CD1c-positive myeloid dendritic cell (primary cell): ENCODE measurements around the gene PACSIN2.
A peak's percentile ranks its signal among the peaks of the same experiment; 100 is the strongest.
"Not testable (repeated sequence)": the region's sequence is repeated elsewhere in the genome, so short reads cannot be mapped to it uniquely, and the experiment has no call there.

Experiments
- DNase-seq: peaks from one replicate; pipeline ENCODE4 v3.0.0-alpha.2; 2016; ENCODE audit errors: extremely low spot score

PACSIN2 gene

DNA sequence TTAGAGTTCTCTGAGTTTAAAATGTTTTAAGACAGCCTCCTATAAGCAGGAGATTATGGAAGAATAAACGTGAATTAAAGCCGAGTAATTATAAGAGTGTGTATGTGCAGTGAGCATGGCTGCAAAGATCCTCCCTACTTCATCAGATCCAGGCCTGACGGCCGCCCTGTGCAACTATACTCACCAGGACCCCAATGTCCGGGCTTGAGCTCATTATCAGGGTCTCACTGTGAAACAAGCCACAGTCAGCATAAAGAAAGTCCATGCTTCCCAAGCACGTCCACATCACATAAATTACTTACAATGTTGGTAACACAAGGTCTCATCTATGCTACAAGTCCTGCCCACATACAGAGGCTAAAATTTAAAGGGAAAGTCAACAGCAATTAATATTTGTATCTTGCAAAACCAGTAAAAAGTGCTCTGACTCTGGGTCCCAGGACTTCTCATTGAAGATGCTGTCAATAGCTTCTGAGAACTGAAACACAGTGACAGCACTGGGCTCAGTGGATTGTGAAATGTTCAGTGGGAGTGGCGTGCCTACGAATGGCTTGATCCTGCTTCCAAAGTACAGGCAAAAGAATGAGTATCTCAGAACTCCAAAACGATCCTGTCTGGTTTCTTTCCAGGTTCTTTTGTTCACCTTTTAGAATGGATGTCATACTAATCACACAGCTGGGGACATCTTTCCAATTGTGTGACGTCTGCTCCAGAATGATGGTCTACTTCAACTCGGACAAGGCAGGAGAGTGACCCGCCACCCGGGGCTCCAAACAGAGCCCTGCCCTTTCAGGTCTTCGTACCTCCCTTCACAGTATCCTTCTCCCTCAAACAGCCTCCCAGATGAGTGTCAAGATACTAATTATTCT is 85.7 kb downstream of the PACSIN2 start:
- peak; percentile 94 for DNase-seq

DNA sequence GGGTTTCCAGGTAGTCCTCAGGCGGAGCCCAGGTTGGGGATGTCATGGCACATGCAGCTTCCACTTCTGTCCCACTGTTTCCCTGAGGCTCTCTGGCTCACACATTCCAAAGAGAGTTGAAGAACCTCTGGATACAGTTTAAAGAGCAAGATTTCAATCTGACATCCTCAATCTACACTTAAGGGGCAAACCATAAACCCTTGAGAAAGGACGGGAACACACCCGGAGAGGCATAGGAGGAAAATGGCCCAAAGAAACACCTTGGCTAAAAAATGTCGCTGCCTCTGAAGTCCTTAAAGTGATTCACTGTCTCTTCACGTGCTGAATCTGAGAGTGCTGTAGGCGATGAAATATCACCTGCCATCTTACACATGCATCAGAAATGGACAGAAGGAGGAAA is 87.0 kb downstream of the PACSIN2 start:
- DNase-seq: no peak

DNA sequence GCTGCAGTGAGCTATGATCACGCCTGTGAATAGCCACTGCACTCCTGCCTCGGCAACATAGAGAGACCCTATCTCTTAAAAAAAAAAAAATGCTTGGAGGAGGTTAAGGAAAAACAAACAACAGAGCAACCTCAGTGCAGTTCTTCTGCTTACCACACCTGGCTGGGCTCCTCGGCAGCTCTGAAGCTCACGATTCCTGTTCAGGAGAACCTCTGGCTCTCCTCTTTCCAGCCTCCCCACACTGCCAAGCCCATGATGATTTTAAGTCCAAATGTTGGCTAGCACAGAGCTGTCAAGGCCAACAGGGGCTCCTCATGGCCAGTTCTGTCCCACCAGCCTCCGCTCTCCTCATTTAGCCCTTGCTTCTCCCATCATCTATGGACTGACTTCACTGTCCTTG is 88.2 kb downstream of the PACSIN2 start:
- no peak for DNase-seq

DNA sequence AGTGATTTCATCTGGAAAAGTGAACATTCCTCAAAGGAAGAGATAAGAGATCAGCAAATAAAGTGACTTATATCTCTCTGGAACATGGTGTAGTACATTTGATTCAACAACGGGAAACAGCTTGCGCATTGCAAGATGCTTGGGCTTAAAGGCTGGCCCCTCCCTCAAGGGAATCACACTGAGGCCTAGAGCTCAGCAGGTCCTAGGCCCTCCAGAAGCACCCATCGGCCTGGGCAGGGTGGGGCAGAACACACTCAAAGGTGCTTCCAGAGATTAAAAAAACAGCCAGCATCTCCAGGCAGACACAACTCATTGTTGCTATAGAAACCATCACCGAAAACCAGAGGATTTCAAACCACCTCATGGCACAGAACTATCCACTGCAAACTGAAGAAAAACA is 88.8 kb downstream of the PACSIN2 start:
- no peak for DNase-seq

DNA sequence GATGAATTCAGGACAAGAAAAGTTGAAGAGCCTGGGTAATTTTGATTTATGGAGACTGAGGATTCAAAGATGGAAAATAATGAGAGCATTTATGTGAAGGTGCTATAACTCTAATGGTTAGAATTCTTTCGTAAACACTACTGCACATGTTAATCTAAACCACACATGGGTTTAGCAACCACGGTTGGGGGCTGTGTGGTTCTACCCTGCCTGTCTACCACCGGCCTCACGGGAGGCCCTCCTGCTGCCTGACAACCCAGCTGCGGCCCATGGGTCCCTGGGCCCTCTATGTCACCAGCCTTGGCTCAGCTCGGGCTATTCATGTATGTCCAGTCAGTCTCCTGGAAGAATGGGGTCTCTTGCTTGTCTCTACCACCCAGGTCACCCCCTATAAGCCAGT is 89.4 kb downstream of the PACSIN2 start:
- no peak for DNase-seq

DNA sequence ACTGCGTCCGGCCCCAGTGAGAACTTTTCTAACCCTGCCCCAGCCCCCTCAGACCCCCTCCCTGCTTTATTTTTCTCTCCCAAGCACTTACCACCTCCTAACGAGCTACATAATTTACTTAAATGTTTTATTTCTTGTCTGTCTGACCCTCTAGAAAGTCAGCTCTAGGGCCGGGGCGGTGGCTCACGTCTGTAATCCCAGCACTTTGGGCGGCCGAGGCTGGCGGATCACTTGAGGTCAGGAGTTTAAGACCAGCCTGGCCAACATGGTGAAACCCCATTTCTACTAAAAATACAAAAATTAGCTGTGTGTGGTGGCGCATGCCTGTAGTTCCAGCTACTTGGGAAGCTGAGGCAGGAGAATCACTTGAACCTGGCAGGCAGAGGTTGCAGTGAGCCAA is 89.9 kb downstream of the PACSIN2 start:
- DNase-seq: not testable (repeated sequence)

DNA sequence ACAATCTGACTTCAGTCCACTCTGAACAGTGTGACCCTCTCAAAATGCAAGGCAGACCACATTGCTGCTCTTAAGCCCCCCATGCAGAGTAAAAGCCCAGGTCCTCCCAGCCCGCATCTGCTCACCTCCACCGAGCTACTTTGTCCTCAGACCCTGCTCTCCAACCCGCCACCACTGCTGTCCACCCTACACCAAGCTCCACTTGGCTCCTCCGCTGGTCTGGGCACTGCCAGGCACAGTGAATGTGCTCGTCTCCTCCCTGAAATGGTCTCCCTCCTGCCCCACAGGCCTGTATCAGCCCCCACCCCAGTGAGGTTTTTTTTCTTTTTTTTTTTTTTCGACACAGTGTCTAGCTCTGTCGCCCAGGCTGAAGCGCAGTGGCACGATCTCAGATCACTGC is 90.5 kb downstream of the PACSIN2 start:
- no peak for DNase-seq

DNA sequence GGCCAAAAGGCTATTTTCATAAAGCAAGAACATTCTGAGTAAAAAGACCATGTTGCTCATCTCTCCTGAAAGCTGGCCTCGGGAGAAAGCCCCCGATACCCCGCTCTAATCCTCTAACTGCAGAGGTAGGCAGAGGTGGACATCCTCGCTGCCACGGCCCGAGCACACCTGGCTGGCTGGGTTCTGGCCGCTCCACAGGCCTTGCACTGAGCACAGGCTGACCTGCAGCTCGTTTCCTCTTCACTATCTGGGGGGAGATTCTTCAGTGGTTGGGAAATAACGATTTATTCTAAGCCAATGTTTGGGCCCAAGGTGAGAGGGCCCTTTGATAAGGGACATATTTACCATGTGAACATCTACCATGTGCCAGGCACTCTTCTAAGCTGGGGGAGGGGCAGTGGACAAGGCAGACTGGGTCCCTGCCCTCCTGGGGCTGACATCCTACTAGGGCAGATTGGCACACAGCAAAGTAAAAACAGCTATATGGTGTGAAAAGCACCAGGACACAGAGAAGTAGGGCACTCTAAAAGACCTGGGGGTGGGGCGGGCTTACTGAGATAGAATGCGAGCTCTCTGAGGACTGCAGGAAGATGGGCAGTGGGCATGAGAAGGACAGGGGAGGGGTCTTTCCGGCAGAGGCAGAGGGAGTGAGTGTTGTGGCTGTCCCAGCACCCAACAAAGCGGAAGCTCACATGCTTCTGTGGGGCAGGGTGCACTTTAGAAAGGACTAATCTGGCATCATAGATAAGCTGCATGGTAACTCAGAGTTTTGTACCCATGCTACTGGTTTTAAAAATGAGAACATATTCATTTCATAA is 92.4 kb downstream of the PACSIN2 start:
- DNase-seq: peak; percentile 82

DNA sequence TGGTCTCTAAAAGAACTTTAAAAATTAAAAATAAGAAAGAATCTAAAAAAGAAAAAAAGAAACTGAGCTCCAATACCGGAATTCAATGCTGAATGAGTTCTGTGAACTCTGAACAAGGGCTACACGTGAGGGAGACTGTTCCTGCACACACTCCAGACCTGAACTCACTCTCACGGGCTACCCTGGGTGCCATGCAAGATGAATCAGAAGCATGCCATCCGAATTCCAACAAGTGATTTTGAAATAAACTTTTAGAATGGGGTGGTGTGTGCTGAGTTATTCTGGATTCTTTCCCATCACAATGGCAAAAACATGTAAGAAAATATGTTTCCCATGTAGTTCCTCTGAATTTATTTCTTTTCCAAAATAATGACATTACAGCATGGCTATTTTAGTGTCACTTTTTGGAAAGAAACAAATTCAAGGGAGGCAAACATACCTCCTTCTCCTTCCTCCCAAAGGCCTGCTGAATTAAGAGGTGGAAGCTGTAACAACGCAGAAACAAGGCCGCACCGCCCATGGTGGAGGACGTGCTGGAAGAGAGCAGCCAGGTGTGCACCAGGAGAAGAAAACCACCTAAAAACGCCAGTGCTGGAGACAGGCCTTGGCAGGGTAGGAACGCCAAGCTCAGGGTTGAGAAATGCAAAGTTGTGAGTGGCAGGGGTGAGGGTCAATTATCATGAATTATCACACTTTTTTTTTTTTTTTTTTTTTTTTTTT is 94.7 kb downstream of the PACSIN2 start:
- DNase-seq: no peak

DNA sequence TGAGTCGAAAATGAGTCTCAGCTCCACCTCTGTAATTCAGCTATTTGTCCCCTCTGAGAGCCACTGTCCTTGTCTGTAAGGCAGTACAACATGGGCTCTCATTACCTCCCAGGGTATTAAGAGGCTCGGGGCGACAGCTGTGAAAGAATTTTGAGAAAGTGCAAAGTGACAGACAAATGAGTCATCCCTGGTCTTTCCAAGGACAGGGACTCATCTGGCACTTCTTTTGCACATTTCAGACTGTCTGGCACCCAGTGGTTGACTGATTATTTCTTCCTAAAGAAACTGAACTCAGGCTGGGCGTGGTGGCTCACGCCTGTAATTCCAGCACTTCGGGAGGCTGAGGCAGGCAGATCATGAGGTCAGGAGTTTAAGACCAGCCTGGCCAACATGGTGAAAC is 95.8 kb downstream of the PACSIN2 start:
- DNase-seq: peak; percentile 47

DNA sequence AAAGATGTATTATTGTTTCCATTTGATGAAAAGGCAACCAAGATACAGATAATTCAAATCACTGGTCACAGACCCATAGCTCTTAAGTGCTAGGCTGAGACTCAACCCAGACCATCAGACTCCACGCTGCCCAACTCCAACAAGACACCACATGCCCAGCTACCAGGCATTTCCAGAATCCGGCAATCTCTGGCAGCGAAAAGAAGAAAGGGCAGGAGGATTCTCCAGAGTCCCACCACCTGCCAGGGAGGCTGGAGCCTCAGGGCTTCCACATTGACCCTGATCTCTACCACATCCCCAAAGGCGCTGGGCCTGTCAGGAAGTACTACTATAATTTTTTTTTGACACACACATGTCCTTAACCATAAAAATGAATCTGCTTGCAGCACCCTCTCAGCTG is 96.4 kb downstream of the PACSIN2 start:
- DNase-seq: no peak

DNA sequence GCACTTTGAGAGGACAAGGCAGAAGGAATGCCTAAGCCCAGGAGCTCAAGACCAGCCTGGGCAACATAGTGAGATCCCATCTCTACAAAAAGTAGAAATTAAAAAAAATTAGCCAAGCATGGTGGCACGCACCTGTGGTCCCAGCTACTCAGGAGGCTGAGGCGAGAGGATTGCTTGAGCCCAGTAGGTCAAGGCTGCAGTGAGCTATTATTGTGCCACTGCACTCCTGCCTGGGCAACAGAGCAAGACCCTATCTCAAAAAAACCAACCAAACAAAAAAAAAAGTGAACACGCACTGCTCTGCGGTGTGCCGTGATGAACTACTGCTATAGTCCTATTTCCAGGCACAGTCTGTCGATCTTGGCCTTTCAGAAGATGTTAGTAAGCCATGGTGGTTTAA is 97.6 kb downstream of the PACSIN2 start:
- DNase-seq: not testable (repeated sequence)

DNA sequence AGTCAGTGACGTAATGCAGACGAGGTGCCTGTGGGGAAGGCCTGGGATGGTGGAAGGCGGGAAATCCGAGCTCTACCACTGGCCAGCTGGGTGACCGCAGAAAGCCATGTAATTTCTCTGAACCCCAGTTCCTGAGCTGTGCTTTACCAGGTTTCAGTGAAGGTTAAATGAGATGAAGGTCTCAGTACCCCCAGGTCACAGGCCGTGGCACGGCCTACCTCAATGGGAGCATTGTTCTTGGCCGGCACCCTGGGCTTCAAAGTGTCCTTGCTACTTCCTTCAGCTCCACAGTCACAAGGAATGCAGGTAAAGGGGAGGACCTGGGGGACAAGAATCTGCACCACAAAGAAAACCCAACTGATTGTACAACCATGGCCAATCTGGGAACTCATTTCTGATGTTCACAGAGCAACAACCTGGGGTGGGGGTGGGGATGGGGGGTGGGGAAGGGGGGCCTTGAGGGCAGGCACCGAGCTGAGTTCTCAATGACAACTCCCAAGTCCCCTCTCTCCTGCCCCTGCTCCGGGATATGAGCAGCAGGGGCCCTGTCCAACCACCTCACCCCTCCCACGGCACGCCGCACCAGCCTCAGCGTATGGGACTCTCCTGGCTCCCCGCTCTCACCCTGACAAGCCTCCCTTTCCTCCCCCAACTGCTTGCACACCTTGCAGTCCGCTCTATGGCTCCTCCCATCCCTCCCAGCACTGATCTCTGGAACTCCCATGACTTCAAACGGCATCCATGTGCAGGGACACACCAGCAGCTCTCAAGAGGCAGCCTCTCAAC is 98.8 kb downstream of the PACSIN2 start:
- DNase-seq: no peak

DNA sequence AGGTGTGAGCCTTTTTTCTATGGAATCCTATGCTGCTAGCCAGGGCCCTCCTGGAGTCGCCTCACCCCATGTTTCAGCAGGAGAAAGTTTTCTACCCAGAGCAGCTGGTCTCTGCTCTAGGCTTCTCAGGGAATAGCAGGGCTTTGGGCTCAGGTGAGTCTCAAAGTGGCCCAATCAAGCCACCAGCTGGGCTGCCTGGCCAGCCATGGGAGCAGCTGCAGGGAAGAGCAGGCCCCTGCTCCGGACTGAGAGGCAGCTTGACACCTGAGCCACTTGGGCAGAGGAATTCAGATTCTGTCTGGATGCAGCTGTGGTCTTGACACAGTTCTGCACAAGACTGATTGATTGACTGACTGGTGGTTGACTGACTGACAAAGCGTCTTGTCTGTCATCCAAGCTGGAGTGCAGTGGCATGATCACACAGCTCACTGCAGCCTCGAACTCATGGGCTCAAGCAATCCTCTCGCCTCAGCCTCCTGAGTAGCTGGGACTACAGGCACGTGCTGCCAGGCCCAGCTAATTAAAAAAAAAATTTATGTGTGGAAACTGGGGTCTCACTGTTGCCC is 100.4 kb downstream of the PACSIN2 start:
- no peak for DNase-seq

DNA sequence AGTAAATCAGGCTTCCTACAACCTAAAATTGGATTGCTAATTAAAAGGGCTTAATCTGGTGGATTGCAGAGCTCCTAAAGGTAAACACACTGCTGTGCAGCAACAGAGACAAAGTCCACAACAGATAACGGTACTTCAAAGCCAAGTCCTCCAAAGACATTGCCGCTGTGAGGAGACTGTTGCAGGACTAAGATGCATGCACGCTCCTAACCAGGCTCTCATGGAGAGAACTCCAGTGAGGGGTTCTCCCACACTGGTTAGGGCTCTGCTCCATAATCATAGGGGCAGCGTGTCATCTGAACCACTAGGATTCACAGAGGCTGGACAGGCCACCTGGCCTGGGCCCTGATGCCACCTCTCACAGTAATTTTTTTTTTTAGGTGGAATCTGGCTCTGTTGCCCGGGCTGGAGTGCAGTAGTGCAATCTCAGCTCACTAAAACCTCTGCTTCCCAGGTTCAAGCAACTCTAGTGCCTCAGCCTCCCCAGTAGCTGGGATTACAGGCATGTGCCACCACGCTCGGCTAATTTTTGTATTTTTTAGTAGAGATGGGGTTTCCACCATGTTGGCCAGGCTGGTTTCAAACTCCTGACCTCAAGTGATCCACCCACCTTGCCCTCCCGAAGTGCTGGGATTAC is 101.0 kb downstream of the PACSIN2 start:
- no peak for DNase-seq

DNA sequence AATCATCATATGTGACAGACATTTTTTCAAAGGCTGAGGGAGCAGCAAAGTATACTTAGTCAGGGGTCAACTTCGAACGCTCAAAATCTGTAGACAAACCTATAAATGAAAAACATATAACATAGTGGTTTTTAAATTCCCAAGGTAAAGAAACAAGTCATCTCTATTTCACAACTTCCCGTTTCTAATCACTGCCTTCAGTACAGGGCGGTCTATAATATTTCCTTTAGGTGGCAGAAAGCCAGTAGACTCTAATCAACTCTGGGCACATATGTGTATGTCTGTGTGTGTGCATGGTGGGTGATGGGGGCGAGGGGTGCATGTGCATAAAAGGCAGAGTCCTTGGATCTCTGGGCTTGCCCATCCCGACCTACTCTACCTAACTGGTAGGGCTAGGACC is 102.9 kb downstream of the PACSIN2 start:
- DNase-seq: peak; percentile 77

DNA sequence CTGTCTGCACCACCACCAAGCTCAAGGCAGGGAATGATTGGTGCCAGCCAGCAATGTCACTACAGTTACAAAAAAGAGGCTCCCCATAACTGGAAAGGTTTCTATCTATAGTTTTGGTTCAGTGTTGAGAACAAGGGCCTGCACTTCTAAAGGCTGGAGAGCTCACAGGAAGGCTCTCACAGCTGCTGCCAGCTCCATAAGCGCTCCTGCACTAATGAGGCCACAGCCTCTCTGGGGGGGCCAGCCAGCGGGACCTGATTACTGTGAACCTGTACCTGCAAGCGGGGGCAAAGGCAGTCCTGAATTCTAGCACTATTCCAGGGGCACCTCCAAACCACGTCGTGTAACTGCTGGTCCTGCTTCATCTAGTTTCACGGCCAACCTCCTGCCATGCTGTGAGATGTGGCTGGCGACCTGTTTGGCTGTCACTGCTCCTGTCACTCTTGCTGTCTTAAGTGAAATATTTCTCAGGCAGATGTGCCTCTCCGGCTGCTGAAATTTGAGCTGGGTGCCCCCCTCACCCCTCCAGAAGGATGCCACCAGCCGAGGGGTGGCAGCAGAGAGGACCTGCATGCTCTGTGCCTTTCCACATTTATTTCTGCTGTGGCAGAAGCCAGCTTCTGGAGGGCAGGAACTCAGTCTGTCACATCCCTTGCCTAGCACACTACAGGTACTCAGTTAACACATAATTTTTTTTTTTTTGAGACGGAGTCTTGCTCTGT is 104.6 kb downstream of the PACSIN2 start:
- no peak for DNase-seq

DNA sequence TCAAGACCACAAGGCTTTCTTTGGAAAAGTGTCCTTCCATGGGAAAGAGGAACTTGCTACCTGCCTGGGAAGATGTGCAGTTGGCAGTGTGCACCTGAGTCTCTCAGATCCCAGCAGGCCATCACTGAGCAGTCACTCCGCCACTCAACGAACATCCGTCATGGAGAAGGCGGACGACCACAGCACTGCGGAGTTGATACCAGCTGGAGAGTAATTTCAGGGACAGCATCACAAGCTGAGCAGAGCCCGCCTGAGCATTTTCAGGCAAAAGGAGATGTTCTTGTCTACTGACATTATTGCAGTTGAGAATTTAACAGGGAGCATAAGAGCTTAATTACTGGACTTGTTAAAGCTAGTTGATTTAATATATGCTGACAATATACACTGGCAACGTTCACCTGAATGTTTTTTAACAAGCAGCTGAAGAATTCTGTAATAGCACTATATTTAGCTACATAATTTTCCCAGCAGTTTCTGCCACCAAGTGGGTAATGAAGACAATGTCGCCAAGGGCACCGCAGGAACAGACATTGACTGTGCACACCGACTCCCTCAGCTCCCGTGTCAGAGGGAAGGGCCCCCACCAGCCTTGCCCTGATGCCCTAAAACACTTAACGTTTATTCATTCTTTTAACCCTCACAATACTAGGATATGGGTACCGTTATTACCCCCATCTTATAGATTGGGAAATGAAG is 105.4 kb downstream of the PACSIN2 start:
- DNase-seq: no peak

DNA sequence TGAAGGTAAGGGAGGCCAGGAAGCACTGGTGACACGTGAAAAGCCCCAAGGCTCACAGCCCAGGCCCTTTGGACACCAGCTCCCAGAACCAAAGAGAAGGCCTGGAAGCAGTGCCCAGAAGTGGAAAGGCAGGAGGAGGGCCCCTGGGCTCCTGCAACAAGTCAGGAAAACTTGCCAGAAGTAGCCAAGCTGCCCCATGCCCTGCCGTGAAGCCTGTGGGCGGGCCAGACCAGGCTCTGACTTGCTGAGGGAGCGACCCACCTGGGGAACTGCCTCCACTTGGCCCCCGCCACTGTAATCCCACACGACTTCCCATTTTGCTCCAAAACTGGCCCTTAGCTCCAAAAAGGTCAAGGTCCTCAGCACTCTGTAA is 106.6 kb downstream of the PACSIN2 start:
- peak; percentile 50 for DNase-seq
